ENCODE results near the gene PROK1. TPM values are rescaled to one million over a fixed set of nuclear protein-coding genes. Genes with fewer than 3 reads are reported as not detected.

The PROK1 gene
- total RNA-seq, 1 donor from 2014 or later: not detected

DNA sequence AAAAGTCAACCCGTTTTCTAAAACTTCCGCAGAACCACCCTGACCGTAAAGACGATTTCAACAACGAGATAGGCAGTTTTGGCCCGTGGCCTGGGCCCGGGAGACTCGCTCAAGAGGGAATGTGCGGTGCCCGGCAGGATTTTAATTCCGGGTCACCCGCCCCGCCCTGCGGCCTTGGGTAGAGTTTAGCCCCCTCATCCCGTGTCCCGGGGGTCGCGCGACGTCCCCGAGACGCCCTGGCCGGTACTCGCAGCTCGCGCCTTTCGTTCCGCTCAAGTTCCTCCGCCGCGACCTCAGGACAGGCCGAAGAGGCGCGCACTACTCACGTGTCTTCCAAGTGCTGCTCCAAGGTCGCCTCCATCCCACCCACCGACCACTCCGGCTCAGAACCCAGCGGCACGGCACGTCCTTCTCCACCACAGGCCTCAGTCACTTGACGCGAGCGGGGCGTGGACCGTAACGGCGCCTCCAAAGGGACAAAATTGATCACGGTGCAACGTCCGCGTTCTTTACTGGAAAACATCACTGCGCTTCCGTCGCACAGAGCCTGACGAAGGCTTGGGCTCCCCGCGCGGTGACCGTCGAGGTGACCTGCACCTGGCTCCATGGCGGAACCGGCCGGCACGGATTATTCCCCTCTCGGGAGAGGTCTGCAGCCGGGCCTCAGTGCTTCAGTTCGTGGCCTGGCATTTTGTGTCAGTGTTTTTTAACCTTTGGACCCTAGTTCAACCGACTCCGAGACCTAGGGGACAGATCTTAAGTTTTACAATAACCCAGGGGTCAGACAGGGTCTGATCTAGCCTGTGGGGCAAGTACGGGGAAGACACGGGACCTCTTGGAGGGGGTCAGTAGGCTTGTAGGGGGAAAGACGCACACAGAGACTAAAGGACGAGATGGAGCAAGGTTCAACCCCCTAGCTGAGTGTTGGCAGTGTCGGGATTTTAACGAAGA is 43.4 kb upstream of the PROK1 start, which contains the start of gene LAMTOR5:
Gene LAMTOR5 (minus strand): TSS at position 435 of the 951 bp plus-strand sequence. CDS start 74 bp downstream, at position 361.
- Histone ChIP-seq H3K9me3 (ENCODE audit: insufficient read depth, low read depth, low read length) (no peaks in the 10 kb centered on the region), H3K4me2 (ENCODE audit: low read length) (peak within 1 kb of the TSS; percentile 90), H3K27ac (ENCODE audit: low read depth, low read length) (peak within 1 kb of the TSS; percentile 88), H2AFZ (ENCODE audit: low read depth, low read length) (peak within 1 kb of the TSS; percentile 94), H4K20me1 (ENCODE audit: insufficient read depth, low read length) (no peaks in the 10 kb centered on the region), H3K4me3 (ENCODE audit: insufficient read depth, low read depth, low read length) (peak within 1 kb of the TSS; percentile 94), H3K9ac (ENCODE audit: low read length) (peak within 1 kb of the TSS; percentile 98), H3K36me3 (ENCODE audit: insufficient read depth, low read length) (peaks cover 8% of the 10 kb centered on the region), H3K4me1 (ENCODE audit: insufficient read depth, low read length) (peaks cover 3% of the 10 kb centered on the region), H3K27me3 (ENCODE audit: insufficient read depth, low read length) (no peaks in the 10 kb centered on the region), H3K79me2 (ENCODE audit: insufficient read depth, low read length) (peaks cover 27% of the 10 kb centered on the region)
- H3K27me3 Mint-ChIP-seq (ENCODE audit: low read depth, unreplicated experiment): no peaks in the 10 kb centered on the region
- DNase-seq (ENCODE audit: low read depth): peak; percentile 88
- H3K9me3 Mint-ChIP-seq (ENCODE audit: unreplicated experiment): no peaks in the 10 kb centered on the region
- peaks cover 8% of the 10 kb centered on the region for H3K4me1 Mint-ChIP-seq (ENCODE audit: low read depth, unreplicated experiment)
- H3K27ac Mint-ChIP-seq (ENCODE audit: unreplicated experiment): peak within 1 kb of the TSS; percentile 98
- H3K36me3 Mint-ChIP-seq (ENCODE audit: low read depth, unreplicated experiment): peaks cover 2% of the 10 kb centered on the region
- TF ChIP-seq CTCF (IDR thresholded peaks at IDR 0.05; ENCODE audit: insufficient read depth, low read depth, low read length) (no peak), EZH2 (IDR thresholded peaks at IDR 0.05; ENCODE audit: insufficient read depth, low read length) (no peak)
- no peak for FAIRE-seq
- peak within 1 kb of the TSS; percentile 100 for H3K4me3 Mint-ChIP-seq (ENCODE audit: unreplicated experiment)

DNA sequence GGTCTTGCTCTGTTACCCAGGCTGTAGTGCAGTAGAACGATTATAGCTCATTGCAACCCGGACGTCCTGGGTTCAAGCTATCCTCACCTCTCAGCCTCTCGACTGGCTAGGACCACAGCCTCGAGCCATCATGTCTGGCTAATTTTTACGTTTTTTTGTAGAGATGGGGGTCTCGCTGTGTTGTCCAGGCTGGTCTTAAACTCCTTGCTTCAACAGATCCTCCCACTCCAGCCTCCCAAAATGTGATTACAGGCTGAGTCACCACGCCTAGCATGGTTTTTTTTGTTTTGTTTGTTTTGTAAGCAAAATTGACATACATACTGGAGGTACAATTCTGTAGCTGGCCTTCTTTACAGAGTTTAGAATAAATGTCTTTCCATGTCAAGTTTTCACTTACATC is 42.5 kb upstream of the PROK1 start:
- H3K9me3 ChIP-seq (ENCODE audit: insufficient read depth, low read depth, low read length): no peaks in the 10 kb centered on the region
- peaks cover 3% of the 10 kb centered on the region for H3K4me1 ChIP-seq (ENCODE audit: insufficient read depth, low read length)
- H3K4me3 ChIP-seq (ENCODE audit: insufficient read depth, low read depth, low read length): peak overlapping the region; percentile 94
- no peak for TF ChIP-seq EZH2 (IDR thresholded peaks at IDR 0.05; ENCODE audit: insufficient read depth, low read length)
- TF ChIP-seq CTCF (IDR thresholded peaks at IDR 0.05; ENCODE audit: insufficient read depth, low read depth, low read length): no peak
- H3K4me1 Mint-ChIP-seq (ENCODE audit: low read depth, unreplicated experiment): peaks cover 11% of the 10 kb centered on the region
- DNase-seq (ENCODE audit: low read depth) (no peak), FAIRE-seq (no peak)
- no peaks in the 10 kb centered on the region for H3K27me3 Mint-ChIP-seq (ENCODE audit: low read depth, unreplicated experiment)
- peak overlapping the region; percentile 100 for H3K4me3 Mint-ChIP-seq (ENCODE audit: unreplicated experiment)
- H2AFZ ChIP-seq (ENCODE audit: low read depth, low read length): no peak overlapping the region
- peak overlapping the region; percentile 69 for H3K27ac Mint-ChIP-seq (ENCODE audit: unreplicated experiment)
- H3K36me3 ChIP-seq (ENCODE audit: insufficient read depth, low read length): peaks cover 8% of the 10 kb centered on the region
- peak overlapping the region; percentile 90 for H3K4me2 ChIP-seq (ENCODE audit: low read length)
- no peak overlapping the region for H3K27ac ChIP-seq (ENCODE audit: low read depth, low read length)
- no peak overlapping the region for H3K9ac ChIP-seq (ENCODE audit: low read length)
- peaks cover 27% of the 10 kb centered on the region for H3K79me2 ChIP-seq (ENCODE audit: insufficient read depth, low read length)
- no peaks in the 10 kb centered on the region for H3K9me3 Mint-ChIP-seq (ENCODE audit: unreplicated experiment)
- peaks cover 2% of the 10 kb centered on the region for H3K36me3 Mint-ChIP-seq (ENCODE audit: low read depth, unreplicated experiment)
- no peaks in the 10 kb centered on the region for H4K20me1 ChIP-seq (ENCODE audit: insufficient read depth, low read length)
- no peaks in the 10 kb centered on the region for H3K27me3 ChIP-seq (ENCODE audit: insufficient read depth, low read length)
